SH-SY5Y (cell line): Measurements from ENCODE around the gene MAGI2.

ENCODE experiments used
- GATA2 ChIP-seq: IDR thresholded peaks from 2 replicates; pipeline ENCODE4 v1.6.1; 2011; ENCODE audit warnings: mild to moderate bottlenecking, low read depth, low read length
- GATA3 ChIP-seq: IDR thresholded peaks from 2 replicates; pipeline ENCODE4 v1.6.1; 2011; ENCODE audit warnings: low read depth, mild to moderate bottlenecking, low read length, moderate library complexity

DNA sequence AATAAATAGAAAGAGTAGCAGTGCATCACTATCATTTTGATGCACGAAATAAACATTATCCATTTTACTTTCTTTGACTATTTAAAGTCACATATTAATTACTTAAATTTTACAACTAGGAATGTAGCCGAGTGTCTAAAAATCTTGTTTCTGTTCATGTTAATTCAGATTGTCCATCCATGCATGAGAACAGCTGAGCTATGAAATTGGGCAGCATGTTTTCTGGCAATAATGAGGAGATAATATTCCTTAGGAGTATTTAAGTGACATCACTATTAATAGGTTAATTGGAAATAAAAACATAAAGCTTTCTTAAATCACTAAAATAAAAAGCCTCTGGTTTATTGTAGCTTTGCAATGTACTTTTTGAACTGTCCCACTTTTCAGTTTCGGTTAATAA lies 1361.1 kb downstream of the MAGI2 start:
- TF ChIP-seq GATA2 = no peak
- no peak for TF ChIP-seq GATA3
